ENCODE results near the gene HOXA3. TPM values are rescaled to one million over a fixed set of nuclear protein-coding genes. Genes with fewer than 3 reads are reported as not detected.

HOXA3 gene
- total and polyA plus RNA-seq, 10 donors, result 0.51 to 6.1 (median 1.7) TPM

DNA sequence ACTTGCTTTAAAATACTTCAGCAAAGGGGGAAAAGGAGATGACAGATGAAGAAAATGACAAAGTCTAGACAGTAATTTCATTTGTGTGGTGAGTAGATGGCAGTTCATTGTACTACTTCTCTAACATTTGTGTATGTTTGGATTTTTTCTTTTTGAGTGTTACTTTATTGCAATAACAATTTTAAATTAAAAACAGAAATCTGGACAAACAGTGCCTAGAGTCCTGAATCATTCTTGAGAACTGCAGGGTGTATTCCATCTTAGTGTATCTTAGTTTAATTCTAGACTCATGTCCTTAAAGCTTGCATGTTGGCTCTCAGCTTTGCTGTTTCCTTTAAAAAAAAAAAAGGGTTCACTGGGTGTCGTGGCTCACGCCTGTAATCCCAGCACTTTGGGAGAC lies 87.7 kb downstream of the HOXA3 start:
- H3K27ac ChIP-seq, result no peak overlapping the region
- no peaks in the 10 kb centered on the region for H3K36me3 ChIP-seq
- no peak for TF ChIP-seq POLR2AphosphoS5 (IDR thresholded peaks at IDR 0.05)
- H3K4me1 ChIP-seq, result no peaks in the 10 kb centered on the region
- H3K27me3 ChIP-seq (replicated peaks in 1 of 7), result no peaks in the 10 kb centered on the region
- H3K9me3 ChIP-seq, result no peaks in the 10 kb centered on the region
- 90 to 94% (median 93%) methylated on average over 2 of the region's 2 CpGs for WGBS, 5 donors
- DNase-seq, result no peak
- H3K4me3 ChIP-seq, result no peak overlapping the region
- intact Hi-C loops (cut with DNase I; ENCODE audit: low total_unique reads), result no loop called here

DNA sequence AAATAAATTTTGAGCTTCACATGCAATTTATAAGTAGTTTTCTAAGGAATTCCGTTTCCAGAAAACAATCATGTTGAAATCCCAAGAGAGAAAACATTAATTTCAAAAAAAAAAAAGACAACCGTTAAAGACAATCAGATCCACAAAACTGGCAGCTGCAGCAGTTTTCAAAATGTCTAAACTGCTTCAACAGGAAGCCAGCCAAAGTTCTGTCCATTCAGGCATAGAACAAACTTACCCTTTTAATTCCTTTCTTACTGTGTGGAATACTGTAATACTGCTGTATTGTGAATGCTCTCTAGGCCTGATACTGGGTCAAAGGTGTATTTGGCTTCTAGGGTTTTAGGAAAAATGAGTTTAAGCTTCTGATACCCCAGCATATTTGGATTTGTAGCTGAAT lies 88.2 kb downstream of the HOXA3 start:
- intact Hi-C loops (cut with DNase I; ENCODE audit: low total_unique reads), result no loop called here
- no peaks in the 10 kb centered on the region for H3K27me3 ChIP-seq (replicated peaks in 1 of 7)
- no peak for DNase-seq
- no peak for TF ChIP-seq POLR2A (IDR thresholded peaks at IDR 0.05)
- no peak for TF ChIP-seq POLR2AphosphoS5 (IDR thresholded peaks at IDR 0.05)
- TF ChIP-seq, protein P1, sequence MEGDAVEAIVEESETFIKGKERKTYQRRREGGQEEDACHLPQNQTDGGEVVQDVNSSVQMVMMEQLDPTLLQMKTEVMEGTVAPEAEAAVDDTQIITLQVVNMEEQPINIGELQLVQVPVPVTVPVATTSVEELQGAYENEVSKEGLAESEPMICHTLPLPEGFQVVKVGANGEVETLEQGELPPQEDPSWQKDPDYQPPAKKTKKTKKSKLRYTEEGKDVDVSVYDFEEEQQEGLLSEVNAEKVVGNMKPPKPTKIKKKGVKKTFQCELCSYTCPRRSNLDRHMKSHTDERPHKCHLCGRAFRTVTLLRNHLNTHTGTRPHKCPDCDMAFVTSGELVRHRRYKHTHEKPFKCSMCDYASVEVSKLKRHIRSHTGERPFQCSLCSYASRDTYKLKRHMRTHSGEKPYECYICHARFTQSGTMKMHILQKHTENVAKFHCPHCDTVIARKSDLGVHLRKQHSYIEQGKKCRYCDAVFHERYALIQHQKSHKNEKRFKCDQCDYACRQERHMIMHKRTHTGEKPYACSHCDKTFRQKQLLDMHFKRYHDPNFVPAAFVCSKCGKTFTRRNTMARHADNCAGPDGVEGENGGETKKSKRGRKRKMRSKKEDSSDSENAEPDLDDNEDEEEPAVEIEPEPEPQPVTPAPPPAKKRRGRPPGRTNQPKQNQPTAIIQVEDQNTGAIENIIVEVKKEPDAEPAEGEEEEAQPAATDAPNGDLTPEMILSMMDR (IDR thresholded peaks at IDR 0.05 in 8 of 11, conservative IDR thresholded peaks at IDR 0.05 in 3 of 11), result no peak
- 36 to 55% (median 41%) methylated on average over 2 of the region's 2 CpGs for WGBS, 5 donors
- H3K9me3 ChIP-seq, result no peaks in the 10 kb centered on the region
- H3K4me1 ChIP-seq, result no peaks in the 10 kb centered on the region
- H3K4me3 ChIP-seq, result no peak overlapping the region
- H3K27ac ChIP-seq, result no peak overlapping the region
- H3K36me3 ChIP-seq, result no peaks in the 10 kb centered on the region

DNA sequence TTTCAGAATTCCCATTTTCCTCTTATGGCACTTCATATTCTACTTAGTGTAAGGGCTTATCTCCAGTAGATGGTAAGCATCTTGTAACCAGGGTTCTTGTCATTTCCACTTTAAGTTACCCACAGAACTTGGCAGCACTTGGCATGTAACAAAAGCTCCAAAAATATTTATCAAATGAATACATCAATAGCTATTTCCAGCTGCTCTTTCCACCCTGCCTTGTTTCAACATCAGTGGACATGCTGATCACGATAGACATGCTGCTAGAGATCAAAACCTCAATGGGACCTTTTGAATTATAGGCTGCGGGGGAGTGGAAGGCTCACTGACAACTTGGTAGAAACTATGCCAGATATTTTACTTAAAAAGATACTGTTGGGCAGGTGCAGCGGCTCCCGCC lies 89.4 kb downstream of the HOXA3 start:
- no peaks in the 10 kb centered on the region for H3K4me1 ChIP-seq
- no peak overlapping the region for H3K27ac ChIP-seq
- TF ChIP-seq POLR2A (IDR thresholded peaks at IDR 0.05) (no peak), POLR2AphosphoS5 (IDR thresholded peaks at IDR 0.05) (no peak)
- TF ChIP-seq, protein P1 (IDR thresholded peaks at IDR 0.05 in 8 of 11, conservative IDR thresholded peaks at IDR 0.05 in 3 of 11), result no peak
- H3K36me3 ChIP-seq, result no peaks in the 10 kb centered on the region
- no peaks in the 10 kb centered on the region for H3K27me3 ChIP-seq (replicated peaks in 1 of 7)
- no peaks in the 10 kb centered on the region for H3K9me3 ChIP-seq
- intact Hi-C loops (cut with DNase I; ENCODE audit: low total_unique reads), result no loop called here
- DNase-seq, result no peak
- 91 to 97% (median 96%) methylated on average over 4 of the region's 4 CpGs for WGBS, 5 donors
- no peak overlapping the region for H3K4me3 ChIP-seq

Small RNAs within 50 kb of the gene (microRNA-seq; reads per million reads assigned to microRNA genes)
- 79.1 to 280 (median 124) reads per million in 3 donors for gene MIR196B

Small RNAs within 50 kb of the gene (small RNA-seq; reads per million reads assigned to genes)
- gene AC004080.5 (0 reads per million in 4 donors), gene RF01977 (0 reads per million in 4 donors), gene RF02140 (0 reads per million in 4 donors), gene RF02141 (0 reads per million in 4 donors)

Other genes starting within 250 kb of the HOXA3 start
- 1 to 10 TPM; 1.1 to 4.1 (median 1.7) TPM for gene HOXA1, start 56.6 kb downstream of the HOXA3 start, total RNA-seq
- 1 to 10 TPM in 1 of 3 donors, under 1 TPM in 2; 0.33 to 1.3 (median 0.82) TPM for gene HOXA1, start 56.6 kb downstream of the HOXA3 start, polyA plus RNA-seq
- gene HOXA2, start 49.9 kb downstream of the HOXA3 start, total RNA-seq, result 1 to 10 TPM in 4 of 7 donors, under 1 TPM in 3; 0.70 to 2.8 (median 1.3) TPM
- gene HOXA2, start 49.9 kb downstream of the HOXA3 start, polyA plus RNA-seq, result under 1 TPM; 0.41 to 0.83 (median 0.55) TPM
- gene HOXA4, start 21.8 kb downstream of the HOXA3 start, total RNA-seq, result 10 to 100 TPM in 1 of 7 donors, 1 to 10 TPM in 6; 2.7 to 10.8 (median 4.6) TPM
- 1 to 10 TPM; 2.1 to 5.9 (median 3.6) TPM for gene HOXA4, start 21.8 kb downstream of the HOXA3 start, polyA plus RNA-seq
- 1 to 10 TPM; 3.0 to 9.3 (median 6.9) TPM for gene HOXA5, start 8.9 kb downstream of the HOXA3 start, total RNA-seq
- gene HOXA5, start 8.9 kb downstream of the HOXA3 start, polyA plus RNA-seq, result 1 to 10 TPM; 1.6 to 2.3 (median 2.2) TPM
- 1 to 10 TPM in 5 of 7 donors, under 1 TPM in 2; 0.38 to 2.0 (median 1.4) TPM for gene HOXA6, start 4.8 kb downstream of the HOXA3 start, total RNA-seq
- gene HOXA6, start 4.8 kb downstream of the HOXA3 start, polyA plus RNA-seq, result under 1 TPM in 1 of 3 donors, not detected in 2; 0.26 TPM
- gene HOXA7, start 4.1 kb upstream of the HOXA3 start, total RNA-seq, result 1 to 10 TPM; 1.0 to 8.0 (median 2.6) TPM
- gene HOXA7, start 4.1 kb upstream of the HOXA3 start, polyA plus RNA-seq, result 1 to 10 TPM in 1 of 3 donors, under 1 TPM in 2; 0.55 to 1.4 (median 0.80) TPM
- gene HOXA9, start 13.0 kb upstream of the HOXA3 start, total RNA-seq, result 1 to 10 TPM in 5 of 7 donors, under 1 TPM in 2; 0.51 to 3.0 (median 1.2) TPM
- gene HOXA9, start 13.0 kb upstream of the HOXA3 start, polyA plus RNA-seq, result under 1 TPM; 0.46 to 0.54 (median 0.48) TPM
- gene HOXA10, start 21.7 kb upstream of the HOXA3 start, total RNA-seq, result under 1 TPM in 3 of 7 donors, not detected in 4; 0.13 to 0.72 (median 0.56) TPM
- under 1 TPM; 0.05 to 0.22 (median 0.19) TPM for gene HOXA10, start 21.7 kb upstream of the HOXA3 start, polyA plus RNA-seq
- gene HOXA11, start 32.6 kb upstream of the HOXA3 start, total RNA-seq, result not detected
- not detected for gene HOXA11, start 32.6 kb upstream of the HOXA3 start, polyA plus RNA-seq
- not detected for gene HOXA13, start 47.5 kb upstream of the HOXA3 start, total RNA-seq
- not detected for gene HOXA13, start 47.5 kb upstream of the HOXA3 start, polyA plus RNA-seq
- not detected for gene EVX1, start 90.2 kb upstream of the HOXA3 start, total RNA-seq
- gene EVX1, start 90.2 kb upstream of the HOXA3 start, polyA plus RNA-seq, result not detected

Data from spleen (tissue), 11 donors.